Breast epithelium (tissue), 3 donors: ENCODE data around the gene AKR1C2.
"Not testable (repeated sequence)": the region's sequence is repeated elsewhere in the genome, so short reads cannot be mapped to it uniquely, and the experiment has no call there.

Experiments used
- POLR2A ChIP-seq: fragments of 450-650 bp; IDR thresholded peaks from one replicate; pipeline ENCODE4 v1.6.1; 2016; ENCODE audit warnings: antibody characterized with exemption, mild to moderate bottlenecking, moderate library complexity
- POLR2AphosphoS5 ChIP-seq, 3 donors: sonication (generic); formaldehyde crosslinking; IDR thresholded peaks; one replicate each; pipeline ENCODE4 v1.6.1; 2017; ENCODE audit warnings: antibody characterized with exemption in 3 of 3
- TF ChIP-seq, protein P1 (sequence below), 3 donors: fragments of 450-650 bp; IDR thresholded peaks; one replicate each; pipeline ENCODE4 v1.5.1; 2016 to 2017; ENCODE audit warnings: antibody characterized with exemption in 3 of 3, mild to moderate bottlenecking in 3 of 3, moderate library complexity in 3 of 3

DNA sequence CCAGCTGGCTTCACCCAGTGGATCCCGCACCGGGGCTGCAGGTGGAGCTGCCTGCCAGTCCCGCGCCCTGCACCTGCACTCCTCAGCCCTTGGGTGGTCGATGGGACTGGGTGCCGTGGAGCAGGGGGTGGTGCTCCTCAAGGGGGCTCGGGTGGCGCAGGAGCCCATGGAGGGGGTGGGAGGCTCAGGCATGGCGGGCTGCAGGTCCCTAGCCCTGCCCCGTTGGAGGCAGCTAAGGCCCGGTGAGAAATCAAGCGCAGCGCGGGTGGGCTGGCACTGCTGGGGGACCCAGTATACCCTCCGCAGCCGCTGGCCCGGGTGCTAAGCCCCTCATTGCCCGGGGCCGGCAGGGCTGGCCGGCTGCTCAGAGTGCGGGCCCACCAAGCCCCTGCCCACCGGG, 28.8 kb upstream of the AKR1C2 start:
- TF ChIP-seq, protein P1, sequence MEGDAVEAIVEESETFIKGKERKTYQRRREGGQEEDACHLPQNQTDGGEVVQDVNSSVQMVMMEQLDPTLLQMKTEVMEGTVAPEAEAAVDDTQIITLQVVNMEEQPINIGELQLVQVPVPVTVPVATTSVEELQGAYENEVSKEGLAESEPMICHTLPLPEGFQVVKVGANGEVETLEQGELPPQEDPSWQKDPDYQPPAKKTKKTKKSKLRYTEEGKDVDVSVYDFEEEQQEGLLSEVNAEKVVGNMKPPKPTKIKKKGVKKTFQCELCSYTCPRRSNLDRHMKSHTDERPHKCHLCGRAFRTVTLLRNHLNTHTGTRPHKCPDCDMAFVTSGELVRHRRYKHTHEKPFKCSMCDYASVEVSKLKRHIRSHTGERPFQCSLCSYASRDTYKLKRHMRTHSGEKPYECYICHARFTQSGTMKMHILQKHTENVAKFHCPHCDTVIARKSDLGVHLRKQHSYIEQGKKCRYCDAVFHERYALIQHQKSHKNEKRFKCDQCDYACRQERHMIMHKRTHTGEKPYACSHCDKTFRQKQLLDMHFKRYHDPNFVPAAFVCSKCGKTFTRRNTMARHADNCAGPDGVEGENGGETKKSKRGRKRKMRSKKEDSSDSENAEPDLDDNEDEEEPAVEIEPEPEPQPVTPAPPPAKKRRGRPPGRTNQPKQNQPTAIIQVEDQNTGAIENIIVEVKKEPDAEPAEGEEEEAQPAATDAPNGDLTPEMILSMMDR (IDR thresholded peaks at IDR 0.05), result not testable (repeated sequence)
- TF ChIP-seq POLR2AphosphoS5 (IDR thresholded peaks at IDR 0.05); POLR2A: not testable (repeated sequence)
